GM23248 (cell line): ENCODE measurements around the gene GOLGA6L6. TPM values are rescaled to one million over a fixed set of nuclear protein-coding genes. Genes with fewer than 3 reads are reported as not detected.
"Not testable (repeated sequence)": the region's sequence is repeated elsewhere in the genome, so short reads cannot be mapped to it uniquely, and the experiment has no call there.

Experiments
- DNase-seq: peaks from one replicate; pipeline ENCODE4 v3.0.0-alpha.2; 2015
- H2AFZ ChIP-seq: fragments of 200-600 bp; sonication (generic); 2 replicates; pipeline ENCODE4 v1.6.1; 2016; ENCODE audit warnings: antibody characterized with exemption
- H3F3A ChIP-seq: fragments of 200-600 bp; sonication (generic); 2 replicates; pipeline ENCODE4 v1.6.1; 2016; ENCODE audit warnings: mild to moderate bottlenecking, antibody characterized with exemption, mixed run types; ENCODE audit not compliant: insufficient read depth
- H3K27ac ChIP-seq: fragments of 200-600 bp; sonication (generic); 2 replicates; pipeline ENCODE4 v1.5.1; 2016; ENCODE audit warnings: mild to moderate bottlenecking
- H3K27me3 ChIP-seq: fragments of 200-600 bp; sonication (generic); replicated peaks from 2 replicates; pipeline ENCODE4 v1.6.1; 2016; ENCODE audit warnings: mild to moderate bottlenecking; ENCODE audit not compliant: insufficient read depth
- H3K36me3 ChIP-seq: fragments of 200-600 bp; sonication (generic); 2 replicates; pipeline ENCODE4 v1.6.1; 2016; ENCODE audit warnings: low read depth, mild to moderate bottlenecking
- H3K4me1 ChIP-seq: fragments of 200-600 bp; sonication (generic); 2 replicates; pipeline ENCODE4 v1.6.1; 2016; ENCODE audit warnings: mild to moderate bottlenecking; ENCODE audit not compliant: insufficient read depth
- H3K4me2 ChIP-seq: fragments of 200-600 bp; sonication (generic); one replicate; pipeline ENCODE4 v1.6.1; 2016; ENCODE audit warnings: mild to moderate bottlenecking; ENCODE audit not compliant: unreplicated experiment
- H3K4me3 ChIP-seq: fragments of 200-600 bp; sonication (generic); 2 replicates; pipeline ENCODE4 v1.5.1; 2016; ENCODE audit warnings: mild to moderate bottlenecking
- H3K79me2 ChIP-seq: fragments of 200-600 bp; sonication (generic); 2 replicates; pipeline ENCODE4 v1.6.1; 2016; ENCODE audit warnings: mild to moderate bottlenecking; ENCODE audit not compliant: insufficient read depth
- H3K9ac ChIP-seq: fragments of 200-600 bp; sonication (generic); 2 replicates; pipeline ENCODE4 v1.6.1; 2016; ENCODE audit warnings: mild to moderate bottlenecking
- H3K9me2 ChIP-seq: fragments of 200-600 bp; sonication (generic); 2 replicates; pipeline ENCODE4 v1.6.1; 2016; ENCODE audit warnings: mixed run types, mild to moderate bottlenecking, moderate library complexity; ENCODE audit not compliant: insufficient read depth
- H3K9me3 ChIP-seq: fragments of 200-600 bp; sonication (generic); one replicate; pipeline ENCODE4 v1.6.1; 2017; ENCODE audit warnings: low read depth
- H4K20me1 ChIP-seq: fragments of 200-600 bp; sonication (generic); 2 replicates; pipeline ENCODE4 v1.6.0; 2016; ENCODE audit not compliant: insufficient read depth
- WGBS, 2 experiments: methylation state at CpG; one replicate each; pipeline ENCODE4 v1.1.6; 2015 to 2017; ENCODE audit warnings: low lambda C conversion rate in 2 of 2, low coverage in 1 of 2; ENCODE audit errors: missing lambda C conversion rate in 2 of 2; 5-methylcytosine and 5-hydroxymethylcytosine counted together
- in situ Hi-C: fragments of 300-500 bp; cut with MboI; formaldehyde crosslinking; loops from 2 replicates; pipeline ENCODE4 v1.15.0; 2020
- polyA plus RNA-seq: library from polyadenylated mRNA; unstranded; fragments of >200 nt; fragmentation: Nextera tagmentation; extraction: Ambion mirVana; gene quantifications from 2 replicates; pipeline ENCODE4 v1.2.1, GENCODE V29; 2016
- small RNA-seq: library from RNA; depleted of rRNA; stranded (forward); fragments of <200 nt; gene quantifications from one replicate; pipeline ENCODE3, GENCODE V24; 2014; ENCODE audit warnings: low read depth, low replicate concordance
- total RNA-seq: library from RNA; depleted of rRNA; stranded (reverse); fragments of >200 nt; shearing (Covaris generic); gene quantifications from 2 replicates; pipeline ENCODE4 v1.2.3, GENCODE V29; 2014

GOLGA6L6 gene
- total and polyA plus RNA-seq, 2 experiments from 2014 or later = not detected

GRCh38 chr15:20489320-20489719, 52.3 kb downstream of the GOLGA6L6 start:
- H4K20me1 ChIP-seq, H3K36me3 ChIP-seq, in situ Hi-C loops, H3F3A ChIP-seq, DNase-seq, H3K4me1 ChIP-seq, H3K79me2 ChIP-seq, H3K9me2 ChIP-seq, H3K9ac ChIP-seq, H3K4me3 ChIP-seq, H3K9me3 ChIP-seq, H3K4me2 ChIP-seq, H2AFZ ChIP-seq, H3K27me3 ChIP-seq, H3K27ac ChIP-seq: not testable (repeated sequence)
- 65 to 79% methylated on average over 2 to 4 of the region's 4 CpGs for WGBS, 2 experiments

Small RNA genes within 50 kb of the gene (small RNA-seq; reads per million reads assigned to genes)
- gene RN7SL759P = not detected
